NCI-H128 (cell line): Measurements from ENCODE around the gene MFAP1.

Source experiments
- DNase-seq: peaks from one replicate; lab custom pipeline; 2025; ENCODE audit not compliant: unreplicated experiment; lab: John Stamatoyannopoulos, UW

The MFAP1 gene

DNA sequence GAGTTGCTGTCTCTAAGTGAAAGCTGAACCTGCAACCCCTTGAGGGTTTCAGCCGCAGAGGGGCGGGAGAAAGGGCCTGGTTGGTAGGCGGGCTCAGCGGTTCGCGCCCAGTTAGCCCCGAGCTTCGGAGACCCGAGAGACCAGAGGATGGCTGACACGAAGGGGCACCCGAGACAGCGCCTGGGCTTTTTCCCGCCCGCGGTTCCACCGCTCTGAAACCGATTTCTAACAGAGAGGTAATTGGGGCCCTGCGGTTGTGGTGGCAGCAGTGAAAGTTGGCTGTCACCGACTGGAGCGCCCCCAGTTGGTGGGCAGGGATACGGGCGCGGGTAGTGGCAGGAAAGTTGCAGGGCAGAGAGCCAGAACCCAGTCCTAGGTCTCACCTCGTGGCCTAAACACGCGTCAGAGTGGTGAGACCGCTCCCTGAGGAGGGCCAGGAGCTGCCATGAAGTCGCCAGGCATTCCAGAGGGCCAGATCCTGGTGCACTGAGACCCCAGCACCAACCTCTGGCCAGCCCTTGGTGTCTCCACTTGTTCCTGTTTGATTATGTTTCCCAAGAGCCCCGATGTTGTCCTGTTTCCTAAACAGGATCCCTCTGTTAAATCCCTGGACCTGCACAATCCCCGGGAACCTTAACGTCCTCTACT is 47.1 kb downstream of the MFAP1 start:
- no peak for DNase-seq

DNA sequence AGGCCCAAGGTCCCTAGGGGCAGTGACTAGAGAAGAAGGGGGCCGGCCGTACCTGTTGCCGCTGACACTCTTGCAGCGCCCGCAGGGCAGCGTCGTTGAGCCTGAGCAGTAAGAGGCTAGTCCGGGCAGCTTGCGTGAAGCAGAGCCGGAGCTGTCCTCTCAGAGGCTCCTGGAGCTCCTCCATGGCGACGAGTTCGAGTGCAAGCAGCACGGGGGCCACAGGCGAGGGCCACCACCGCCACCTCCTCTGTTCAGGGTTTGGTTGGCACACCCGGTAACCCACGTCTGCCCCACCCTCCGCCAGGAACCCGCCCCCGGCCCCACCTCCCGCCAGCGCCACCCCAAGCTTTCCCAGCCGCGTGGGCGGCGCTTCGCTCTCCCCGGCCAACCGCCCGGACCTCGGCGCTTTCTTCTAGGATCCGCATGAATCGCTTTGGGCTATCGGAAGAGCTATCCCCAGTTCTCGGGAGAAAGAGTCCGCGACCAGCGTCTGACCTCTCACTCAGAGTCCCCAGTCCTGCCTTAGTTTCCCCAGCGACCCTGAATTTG is 47.7 kb downstream of the MFAP1 start, which contains the start of gene ELL3:
Gene ELL3, minus strand, starts transcription at position 249 of the 549 bp plus-strand sequence. Its CDS starts 65 bp downstream, at position 184.
- DNase-seq: peak; percentile 54

DNA sequence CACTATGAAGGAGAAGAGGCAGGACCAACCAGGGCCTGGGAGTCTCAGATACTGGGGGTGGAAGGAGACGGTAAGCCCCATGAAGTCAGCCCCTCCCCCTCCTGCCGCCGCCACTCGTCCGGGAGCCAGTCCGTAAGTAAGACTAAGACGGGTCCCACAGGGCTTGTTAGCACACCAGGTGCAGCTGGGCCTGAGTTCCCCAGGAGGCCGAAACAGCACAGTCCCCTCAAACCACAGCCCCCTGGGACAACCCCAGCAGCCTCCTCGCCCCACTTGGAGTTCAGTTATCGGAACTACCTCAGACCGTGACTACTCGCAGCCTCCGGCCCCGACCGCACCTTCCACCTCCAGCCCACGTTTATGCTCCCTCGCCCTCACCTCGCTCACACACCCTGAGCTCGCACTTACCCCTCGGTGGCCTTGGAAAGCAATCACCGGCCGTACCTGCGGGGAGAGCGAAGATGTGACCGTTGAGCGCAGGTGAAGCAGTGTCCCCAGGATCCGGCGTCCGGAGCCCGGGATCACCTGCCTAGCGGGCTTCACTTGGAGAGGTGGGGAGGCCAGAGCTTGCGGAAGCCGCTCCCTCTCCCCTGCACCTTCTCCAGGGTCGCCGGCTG is 48.3 kb downstream of the MFAP1 start:
- DNase-seq: no peak

DNA sequence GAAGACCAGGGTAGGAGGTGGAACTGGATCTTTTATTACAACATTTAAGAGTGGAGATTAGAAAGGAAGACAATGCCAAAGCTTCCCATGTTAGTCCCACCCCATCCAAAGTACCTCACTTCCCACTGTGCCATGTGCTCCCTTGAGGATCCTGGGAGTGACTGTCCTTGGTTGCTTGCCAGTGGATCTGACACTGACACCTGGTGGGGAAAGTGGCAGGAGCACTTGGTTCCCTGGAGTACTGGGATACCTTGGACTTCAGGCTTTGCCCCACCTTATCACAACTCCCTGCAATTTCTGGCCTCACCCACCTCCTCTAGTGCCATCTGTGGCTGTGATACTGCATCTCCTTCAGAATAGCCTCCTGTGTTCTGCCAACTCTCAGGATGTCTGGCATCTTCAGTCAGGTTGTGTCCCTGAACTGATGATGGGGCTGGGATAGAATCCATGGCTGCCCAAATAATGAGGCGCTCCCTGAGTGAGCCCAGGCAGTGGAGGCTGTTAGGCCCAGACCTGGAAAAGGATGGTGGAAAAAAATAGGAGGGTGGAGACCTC is 49.0 kb downstream of the MFAP1 start:
- no peak for DNase-seq

DNA sequence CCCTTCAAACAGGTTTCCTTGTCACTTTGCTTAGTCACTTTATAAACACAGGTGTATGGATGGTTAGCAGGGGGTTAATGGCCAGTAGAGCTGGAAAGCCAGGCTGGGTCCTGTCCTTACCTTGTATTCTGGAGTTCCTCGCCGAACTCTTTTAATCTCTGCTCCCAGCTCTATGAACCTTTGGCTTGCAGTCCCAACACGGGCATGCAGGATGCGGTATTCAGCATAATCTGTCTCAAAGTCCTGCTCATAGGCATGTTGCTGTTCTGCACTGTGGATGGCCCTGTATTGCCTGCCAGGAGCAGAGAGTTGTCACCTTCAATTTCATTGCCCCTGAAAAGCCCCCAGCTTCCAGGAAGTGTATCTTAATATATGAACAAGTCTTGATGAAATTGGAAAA is 50.4 kb downstream of the MFAP1 start:
- DNase-seq: no peak

DNA sequence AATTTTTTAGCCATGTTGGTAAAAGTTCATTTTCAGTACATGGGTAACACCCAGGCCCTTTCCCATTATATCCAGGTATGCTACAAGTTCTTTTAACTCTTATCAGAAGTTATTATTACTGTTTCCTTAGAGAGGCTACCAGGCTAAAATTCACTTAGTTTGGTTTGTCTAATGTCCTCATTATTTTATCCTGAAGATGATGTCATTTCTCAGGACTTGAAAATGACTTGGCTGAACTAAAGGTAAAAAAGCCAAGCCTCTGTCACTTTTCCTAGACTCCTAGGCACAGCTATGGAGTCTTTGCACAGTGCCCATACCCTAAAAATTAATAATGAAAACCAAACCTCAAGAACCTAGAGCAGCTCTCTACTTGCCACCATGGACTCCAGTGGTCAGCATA is 51.9 kb downstream of the MFAP1 start:
- DNase-seq: no peak

DNA sequence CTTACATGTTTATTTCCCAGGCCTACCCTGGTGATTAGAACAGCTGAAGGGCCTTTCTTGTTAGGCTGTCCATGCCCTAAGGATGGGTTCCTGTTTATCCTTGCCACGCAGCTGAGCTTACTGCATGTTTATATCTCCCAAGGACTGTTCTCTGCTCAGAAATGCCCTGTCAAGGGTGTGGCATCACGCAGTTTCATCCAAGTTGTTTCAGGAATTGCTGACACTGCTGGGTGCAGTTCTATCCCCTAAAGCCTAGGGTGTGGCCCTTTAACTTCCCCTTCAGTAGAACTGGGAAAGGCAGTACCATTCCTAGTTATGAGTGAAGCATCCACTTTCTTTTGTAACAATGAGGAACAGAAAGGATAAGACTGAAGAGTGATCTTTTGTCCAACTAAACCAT is 52.7 kb downstream of the MFAP1 start:
- no peak for DNase-seq

DNA sequence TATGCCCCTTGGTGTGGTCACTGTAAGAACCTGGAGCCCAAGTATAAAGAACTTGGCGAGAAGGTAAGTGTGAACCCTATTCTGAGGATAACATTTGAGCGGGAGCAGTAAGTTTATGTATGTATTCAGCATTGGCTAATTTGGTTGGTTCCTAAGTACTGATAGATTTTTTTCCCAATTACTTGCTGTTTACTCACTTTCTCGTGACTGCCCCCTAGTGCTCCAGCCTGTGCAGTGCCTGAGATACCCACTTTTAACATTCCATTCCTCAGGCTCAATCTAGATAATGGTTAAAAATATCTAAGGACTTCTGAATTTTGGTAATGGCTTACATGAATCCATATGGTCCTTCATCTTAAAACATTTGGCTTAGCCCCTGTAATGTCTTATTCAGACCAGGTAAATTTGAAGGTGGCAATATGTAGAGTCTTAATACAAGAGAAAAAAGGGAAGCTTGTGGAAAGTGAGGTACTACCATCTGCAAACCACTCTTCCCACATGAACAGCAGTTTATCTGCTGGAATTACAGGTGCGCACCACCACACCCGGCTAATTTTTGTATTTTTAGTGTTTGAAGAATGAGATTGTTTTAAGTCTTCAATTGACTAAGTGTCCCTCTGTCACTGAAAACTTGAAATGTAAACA is 54.8 kb downstream of the MFAP1 start:
- no peak for DNase-seq

DNA sequence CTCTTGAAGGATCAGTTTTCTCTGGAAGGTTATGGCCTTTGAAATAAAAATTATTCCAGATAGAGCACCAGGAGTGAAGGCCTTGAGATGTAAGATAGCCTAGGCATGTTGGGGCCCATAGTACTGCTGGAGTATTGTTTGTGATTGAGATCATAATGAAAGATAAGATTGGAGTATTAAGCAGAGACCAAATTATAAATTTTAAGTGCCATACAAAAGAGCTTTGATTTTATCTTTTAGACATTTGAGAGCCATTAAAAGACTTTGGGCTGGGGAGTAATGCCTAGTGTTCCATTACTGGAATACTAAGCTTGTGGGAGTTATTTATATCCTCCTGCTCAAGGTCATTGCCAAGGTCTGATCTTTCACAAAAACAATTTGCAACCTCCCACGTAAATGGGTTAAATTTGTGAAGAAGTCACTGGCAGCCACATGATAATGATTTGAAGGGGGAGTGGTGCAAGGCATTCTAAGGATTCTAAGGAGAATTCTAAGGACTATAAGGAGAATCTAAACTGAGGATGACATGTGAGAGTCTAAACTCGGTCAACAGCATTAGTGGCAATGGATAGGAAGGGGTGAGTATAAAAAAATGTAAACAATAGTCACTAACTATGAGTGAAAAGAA is 60.6 kb downstream of the MFAP1 start:
- no peak for DNase-seq

DNA sequence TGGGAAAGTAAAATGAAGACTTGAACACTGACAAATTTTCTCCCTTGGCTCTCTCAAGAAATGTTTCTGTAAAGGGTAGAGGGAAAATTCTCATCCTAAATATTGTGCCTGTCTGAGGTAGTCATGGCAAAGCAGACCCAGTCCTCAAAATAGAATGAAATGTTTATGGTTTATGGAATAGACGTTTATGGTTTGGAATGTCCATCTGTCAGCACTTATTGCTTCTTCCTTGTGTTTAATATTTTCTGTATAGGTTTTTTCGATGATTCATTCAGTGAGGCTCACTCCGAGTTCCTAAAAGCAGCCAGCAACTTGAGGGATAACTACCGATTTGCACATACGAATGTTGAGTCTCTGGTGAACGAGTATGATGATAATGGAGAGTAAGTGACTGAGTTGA is 61.7 kb downstream of the MFAP1 start:
- no peak for DNase-seq
